ENCODE measurements around the gene UBL3.

The UBL3 gene

GRCh38 chr13:29856426-29856825 is 6.0 kb upstream of the UBL3 start:
- DNase-seq, result no peak

- DNase-seq, result no peak
Measured at GRCh38 chr13:29855784-29856183, 5.4 kb upstream of the UBL3 start.

- no peak for DNase-seq
Measured at GRCh38 chr13:29855009-29855408, 4.6 kb upstream of the UBL3 start.

GRCh38 chr13:29853131-29853530 is 2.7 kb upstream of the UBL3 start:
- no peak for DNase-seq

- DNase-seq, result no peak
Measured at GRCh38 chr13:29852472-29853054, 2.1 kb upstream of the UBL3 start.

- DNase-seq, result peak; percentile 40
Measured at GRCh38 chr13:29849731-29850212, 645 bp downstream of the UBL3 start.

GRCh38 chr13:29849071-29849631 is 1.3 kb downstream of the UBL3 start:
- peak; percentile 6 for DNase-seq

GRCh38 chr13:29847501-29847983 is 2.9 kb downstream of the UBL3 start:
- peak; percentile 5 for DNase-seq

GRCh38 chr13:29846475-29847256 is 3.8 kb downstream of the UBL3 start:
- DNase-seq, result no peak

GRCh38 chr13:29845440-29846056 is 4.9 kb downstream of the UBL3 start:
- DNase-seq, result no peak

GRCh38 chr13:29844441-29844840 is 6.0 kb downstream of the UBL3 start:
- no peak for DNase-seq

- no peak for DNase-seq
Measured at GRCh38 chr13:29840585-29840984, 9.8 kb downstream of the UBL3 start.

- DNase-seq, result no peak
Measured at GRCh38 chr13:29835280-29836061, 14.9 kb downstream of the UBL3 start.

GRCh38 chr13:29832761-29833298 is 17.6 kb downstream of the UBL3 start:
- DNase-seq, result no peak

GRCh38 chr13:29830000-29830399 is 20.4 kb downstream of the UBL3 start:
- no peak for DNase-seq

GRCh38 chr13:29819143-29819542 is 31.3 kb downstream of the UBL3 start:
- no peak for DNase-seq

- DNase-seq, result no peak
Measured at GRCh38 chr13:29817604-29818378, 32.6 kb downstream of the UBL3 start.

GRCh38 chr13:29816715-29817114 is 33.7 kb downstream of the UBL3 start:
- DNase-seq, result no peak

- no peak for DNase-seq
Measured at GRCh38 chr13:29815336-29815735, 35.1 kb downstream of the UBL3 start.

- DNase-seq, result no peak
Measured at GRCh38 chr13:29810898-29811297, 39.5 kb downstream of the UBL3 start.

- DNase-seq, result no peak
Measured at GRCh38 chr13:29810145-29810742, 40.2 kb downstream of the UBL3 start.
